ENCODE data around the gene ASPSCR1.

ASPSCR1 gene

GRCh38 chr17:82021107-82021899 is 43.9 kb downstream of the ASPSCR1 start:
- Histone ChIP-seq H3K9me3 (ENCODE audit: control insufficient read depth in 1 of 2, low read length in 2 of 2) (no peaks in the 10 kb centered on the region), H3K27me3 (ENCODE audit: control insufficient read depth in 1 of 2, insufficient read depth in 2 of 2, low read length in 2 of 2) (no peaks in the 10 kb centered on the region), H3K36me3 (ENCODE audit: control insufficient read depth in 1 of 2, insufficient read depth in 2 of 2, low read length in 2 of 2) (peaks cover 4 to 7% of the 10 kb centered on the region in 2 donors), H3K27ac (ENCODE audit: low read depth, low read length) (no peak overlapping the region), H3K4me1 (ENCODE audit: control insufficient read depth in 1 of 2, insufficient read depth in 2 of 2, low read length in 2 of 2) (peaks cover 25 to 44% of the 10 kb centered on the region in 2 donors), H3K4me3 (ENCODE audit: low read depth in 1 of 2, low read length in 2 of 2) (peak overlapping the region; percentile 81 to 85), H3K9ac (ENCODE audit: low read depth in 1 of 2, low read length in 2 of 2) (peak overlapping the region; percentile 80 to 86)

DNA sequence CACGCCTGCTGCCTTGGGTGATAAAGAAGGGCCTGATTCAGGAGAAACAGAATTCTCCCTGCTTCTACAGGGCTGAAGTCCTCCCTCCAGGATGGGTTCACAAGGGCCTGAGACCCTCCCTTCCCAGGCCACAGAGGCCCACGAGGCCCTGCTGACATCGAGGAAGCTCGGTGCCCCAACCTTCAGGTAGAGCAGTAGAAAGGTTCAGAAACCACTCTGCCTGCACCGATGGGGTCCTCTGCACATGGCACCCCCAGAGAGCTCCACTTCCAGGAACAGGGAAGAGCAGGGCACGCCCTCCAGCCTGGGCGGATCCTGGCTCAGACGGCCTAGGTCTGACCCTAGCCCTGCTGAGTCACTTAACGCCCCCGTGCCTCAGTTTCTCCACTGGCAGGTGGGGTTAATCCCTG is 44.5 kb downstream of the ASPSCR1 start:
- Histone ChIP-seq H3K4me3 (ENCODE audit: low read depth in 1 of 2, low read length in 2 of 2) (peak overlapping the region; percentile 81 to 85), H3K27ac (ENCODE audit: low read depth, low read length) (peak overlapping the region; percentile 36), H3K9me3 (ENCODE audit: control insufficient read depth in 1 of 2, low read length in 2 of 2) (no peaks in the 10 kb centered on the region), H3K27me3 (ENCODE audit: control insufficient read depth in 1 of 2, insufficient read depth in 2 of 2, low read length in 2 of 2) (no peaks in the 10 kb centered on the region), H3K36me3 (ENCODE audit: control insufficient read depth in 1 of 2, insufficient read depth in 2 of 2, low read length in 2 of 2) (peaks cover 4 to 7% of the 10 kb centered on the region in 2 donors), H3K9ac (ENCODE audit: low read depth in 1 of 2, low read length in 2 of 2) (peak overlapping the region; percentile 80 to 86), H3K4me1 (ENCODE audit: control insufficient read depth in 1 of 2, insufficient read depth in 2 of 2, low read length in 2 of 2) (peaks cover 25 to 44% of the 10 kb centered on the region in 2 donors)

DNA sequence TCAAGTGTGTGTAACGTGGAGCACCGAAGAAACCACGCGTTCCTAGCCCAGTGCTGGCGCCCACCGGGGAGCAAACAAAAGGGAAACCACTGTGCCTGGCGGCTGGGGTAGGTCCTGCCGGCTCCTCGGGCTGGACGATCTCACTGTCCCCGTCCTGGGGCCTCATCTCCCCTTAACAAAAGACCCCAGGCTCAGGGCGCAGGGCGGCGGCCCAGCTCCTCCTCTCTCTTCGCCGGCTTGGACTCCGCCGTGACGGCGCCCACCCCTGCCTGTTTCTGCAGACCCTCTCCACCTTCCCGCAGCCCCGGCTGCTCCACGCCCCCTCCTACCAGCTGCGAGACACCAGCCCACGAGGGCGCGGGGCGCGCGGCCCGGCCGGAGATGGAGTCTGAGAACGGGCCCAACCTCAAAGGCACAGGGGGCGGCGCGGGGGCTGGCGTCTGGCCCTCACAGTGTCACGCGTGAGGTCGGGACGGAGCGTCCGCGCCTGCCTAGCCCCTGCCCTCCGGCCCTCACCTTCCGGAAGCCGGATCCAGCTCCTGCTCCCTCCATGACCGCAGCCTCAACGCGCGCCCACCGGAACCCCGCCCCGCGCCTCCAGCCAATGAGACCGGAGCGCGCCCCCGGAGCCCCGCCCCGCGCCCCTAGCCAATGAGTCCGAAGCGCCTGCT is 45.0 kb downstream of the ASPSCR1 start, which contains the start of gene CENPX:
CENPX (minus strand) TSS at position 569 of the 671 bp plus-strand sequence; CDS start at position 552, 17 bp downstream.
- Histone ChIP-seq H3K9me3 (ENCODE audit: control insufficient read depth in 1 of 2, low read length in 2 of 2) (no peaks in the 10 kb centered on the region), H3K9ac (ENCODE audit: low read depth in 1 of 2, low read length in 2 of 2) (peak within 1 kb of the TSS; percentile 80 to 86), H3K36me3 (ENCODE audit: control insufficient read depth in 1 of 2, insufficient read depth in 2 of 2, low read length in 2 of 2) (peaks cover 4 to 7% of the 10 kb centered on the region in 2 donors), H3K4me3 (ENCODE audit: low read depth in 1 of 2, low read length in 2 of 2) (peak within 1 kb of the TSS; percentile 85 to 88), H3K27me3 (ENCODE audit: control insufficient read depth in 1 of 2, insufficient read depth in 2 of 2, low read length in 2 of 2) (no peaks in the 10 kb centered on the region), H3K27ac (ENCODE audit: low read depth, low read length) (peak within 1 kb of the TSS; percentile 36), H3K4me1 (ENCODE audit: control insufficient read depth in 1 of 2, insufficient read depth in 2 of 2, low read length in 2 of 2) (peaks cover 25 to 44% of the 10 kb centered on the region in 2 donors)

DNA sequence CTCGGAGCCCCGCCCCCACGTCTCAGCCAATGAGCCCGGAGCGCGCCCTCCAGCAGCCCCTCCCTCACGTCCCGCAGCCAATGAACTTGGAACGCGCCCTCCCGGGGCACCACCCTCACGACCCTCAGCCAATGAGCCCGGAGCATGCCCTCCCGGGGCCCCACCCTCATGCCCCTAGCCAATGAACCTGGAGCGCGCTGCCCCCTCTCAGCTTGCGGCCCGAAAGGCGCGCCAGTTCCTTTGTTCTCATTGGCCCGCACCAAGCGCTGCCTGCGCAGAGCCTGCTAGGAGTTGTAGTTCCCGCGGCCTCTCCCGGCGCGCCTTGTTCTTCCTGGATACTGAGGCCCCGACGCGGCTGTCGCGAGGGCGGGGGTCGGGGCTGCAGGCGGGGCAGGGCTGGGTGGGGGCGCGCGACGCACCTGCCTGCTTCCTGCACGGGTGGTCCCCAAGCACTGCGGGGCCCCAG is 45.6 kb downstream of the ASPSCR1 start, which contains the start of gene LRRC45:
LRRC45 (plus strand) TSS at position 325 of the 466 bp plus-strand sequence. CDS start 339 bp downstream, outside the sequence.
- H3K4me1 ChIP-seq (ENCODE audit: control insufficient read depth in 1 of 2, insufficient read depth in 2 of 2, low read length in 2 of 2) = peaks cover 25 to 44% of the 10 kb centered on the region in 2 donors

GRCh38 chr17:82023447-82024241 is 46.2 kb downstream of the ASPSCR1 start:
- H3K4me1 ChIP-seq (ENCODE audit: control insufficient read depth in 1 of 2, insufficient read depth in 2 of 2, low read length in 2 of 2) = peaks cover 25 to 44% of the 10 kb centered on the region in 2 donors
- H3K4me3 ChIP-seq (ENCODE audit: low read depth in 1 of 2, low read length in 2 of 2) = peak overlapping the region; percentile 81 to 88
- no peaks in the 10 kb centered on the region for H3K9me3 ChIP-seq (ENCODE audit: control insufficient read depth in 1 of 2, low read length in 2 of 2)
- H3K36me3 ChIP-seq (ENCODE audit: control insufficient read depth in 1 of 2, insufficient read depth in 2 of 2, low read length in 2 of 2) = peaks cover 2% of the 10 kb centered on the region in 2 donors
- H3K9ac ChIP-seq (ENCODE audit: low read depth in 1 of 2, low read length in 2 of 2) = peak overlapping the region; percentile 60 to 63
- H3K27ac ChIP-seq (ENCODE audit: low read depth, low read length) = no peak overlapping the region
- no peaks in the 10 kb centered on the region for H3K27me3 ChIP-seq (ENCODE audit: control insufficient read depth in 1 of 2, insufficient read depth in 2 of 2, low read length in 2 of 2)

More for the DNA sequence above, 45.6 kb downstream of the ASPSCR1 start, which contains the start of gene LRRC45:
- Histone ChIP-seq H3K27ac (ENCODE audit: low read depth, low read length) (peak within 1 kb of the TSS; percentile 36), H3K27me3 (ENCODE audit: control insufficient read depth in 1 of 2, insufficient read depth in 2 of 2, low read length in 2 of 2) (no peaks in the 10 kb centered on the region), H3K4me3 (ENCODE audit: low read depth in 1 of 2, low read length in 2 of 2) (peak within 1 kb of the TSS; percentile 85 to 88), H3K36me3 (ENCODE audit: control insufficient read depth in 1 of 2, insufficient read depth in 2 of 2, low read length in 2 of 2) (peaks cover 4 to 7% of the 10 kb centered on the region in 2 donors), H3K9me3 (ENCODE audit: control insufficient read depth in 1 of 2, low read length in 2 of 2) (no peaks in the 10 kb centered on the region), H3K9ac (ENCODE audit: low read depth in 1 of 2, low read length in 2 of 2) (peak within 1 kb of the TSS; percentile 80 to 86)

DNA sequence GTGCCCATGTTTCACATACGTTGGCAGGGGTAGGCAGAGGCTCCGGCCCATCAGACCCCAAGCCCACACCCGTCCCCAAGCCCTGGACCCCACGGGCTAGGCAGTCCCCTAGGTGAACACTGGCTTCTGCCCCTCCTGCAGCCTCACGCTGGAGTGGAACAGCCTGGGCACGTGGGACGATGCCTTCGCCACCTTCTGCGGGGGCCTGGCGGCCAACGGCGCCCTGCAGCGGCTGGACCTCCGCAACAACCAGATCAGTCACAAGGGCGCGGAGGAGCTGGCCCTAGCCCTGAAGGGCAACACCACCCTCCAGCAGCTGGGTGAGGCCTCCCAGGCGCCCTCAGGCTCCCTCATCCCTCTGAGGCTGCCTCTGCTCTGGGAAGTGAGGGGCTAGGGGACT is 47.4 kb downstream of the ASPSCR1 start:
- Histone ChIP-seq H3K27me3 (ENCODE audit: control insufficient read depth in 1 of 2, insufficient read depth in 2 of 2, low read length in 2 of 2) (no peaks in the 10 kb centered on the region), H3K9me3 (ENCODE audit: control insufficient read depth in 1 of 2, low read length in 2 of 2) (no peaks in the 10 kb centered on the region), H3K4me3 (ENCODE audit: low read depth in 1 of 2, low read length in 2 of 2) (no peak overlapping the region), H3K27ac (ENCODE audit: low read depth, low read length) (no peak overlapping the region), H3K36me3 (ENCODE audit: control insufficient read depth in 1 of 2, insufficient read depth in 2 of 2, low read length in 2 of 2) (no peaks in the 10 kb centered on the region), H3K9ac (ENCODE audit: low read depth in 1 of 2, low read length in 2 of 2) (no peak overlapping the region), H3K4me1 (ENCODE audit: control insufficient read depth in 1 of 2, insufficient read depth in 2 of 2, low read length in 2 of 2) (peaks cover 26 to 41% of the 10 kb centered on the region in 2 donors)

GRCh38 chr17:82025401-82026107 is 48.1 kb downstream of the ASPSCR1 start:
- Histone ChIP-seq H3K27me3 (ENCODE audit: control insufficient read depth in 1 of 2, insufficient read depth in 2 of 2, low read length in 2 of 2) (no peaks in the 10 kb centered on the region), H3K9ac (ENCODE audit: low read depth in 1 of 2, low read length in 2 of 2) (no peak overlapping the region), H3K4me1 (ENCODE audit: control insufficient read depth in 1 of 2, insufficient read depth in 2 of 2, low read length in 2 of 2) (peaks cover 26 to 41% of the 10 kb centered on the region in 2 donors), H3K4me3 (ENCODE audit: low read depth in 1 of 2, low read length in 2 of 2) (no peak overlapping the region), H3K9me3 (ENCODE audit: control insufficient read depth in 1 of 2, low read length in 2 of 2) (no peaks in the 10 kb centered on the region), H3K36me3 (ENCODE audit: control insufficient read depth in 1 of 2, insufficient read depth in 2 of 2, low read length in 2 of 2) (no peaks in the 10 kb centered on the region), H3K27ac (ENCODE audit: low read depth, low read length) (no peak overlapping the region)

- Histone ChIP-seq H3K27ac (ENCODE audit: low read depth, low read length) (no peak overlapping the region), H3K4me1 (ENCODE audit: control insufficient read depth in 1 of 2, insufficient read depth in 2 of 2, low read length in 2 of 2) (peaks cover 17 to 29% of the 10 kb centered on the region in 2 donors), H3K9me3 (ENCODE audit: control insufficient read depth in 1 of 2, low read length in 2 of 2) (no peaks in the 10 kb centered on the region), H3K9ac (ENCODE audit: low read depth in 1 of 2, low read length in 2 of 2) (no peak overlapping the region), H3K4me3 (ENCODE audit: low read depth in 1 of 2, low read length in 2 of 2) (no peak overlapping the region), H3K27me3 (ENCODE audit: control insufficient read depth in 1 of 2, insufficient read depth in 2 of 2, low read length in 2 of 2) (no peaks in the 10 kb centered on the region), H3K36me3 (ENCODE audit: control insufficient read depth in 1 of 2, insufficient read depth in 2 of 2, low read length in 2 of 2) (no peaks in the 10 kb centered on the region)
Measured at GRCh38 chr17:82028246-82028645, 50.8 kb downstream of the ASPSCR1 start.

DNA sequence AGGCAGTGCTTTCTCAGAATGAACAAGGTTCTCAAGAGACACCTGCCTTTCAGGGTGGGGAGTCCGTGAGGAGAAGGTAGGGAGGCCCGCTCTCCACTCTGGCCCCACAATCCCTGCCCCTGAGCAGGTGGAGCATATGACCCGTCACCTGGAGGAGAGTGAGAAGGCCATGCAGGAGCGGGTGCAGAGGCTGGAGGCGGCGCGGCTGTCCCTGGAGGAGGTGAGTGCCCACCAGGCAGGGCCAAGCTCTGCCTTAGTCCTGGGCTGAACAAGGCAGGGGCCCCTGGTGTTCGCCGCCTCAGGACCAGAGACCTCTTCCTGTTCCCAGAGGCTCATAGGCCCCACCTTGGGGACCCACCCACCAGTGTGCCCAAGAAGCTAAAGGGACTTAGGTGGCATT is 51.5 kb downstream of the ASPSCR1 start:
- peaks cover 13 to 23% of the 10 kb centered on the region in 2 donors for H3K4me1 ChIP-seq (ENCODE audit: control insufficient read depth in 1 of 2, insufficient read depth in 2 of 2, low read length in 2 of 2)
- H3K27ac ChIP-seq (ENCODE audit: low read depth, low read length) = no peak overlapping the region
- H3K9ac ChIP-seq (ENCODE audit: low read depth in 1 of 2, low read length in 2 of 2) = no peak overlapping the region

More for the DNA sequence above, 51.5 kb downstream of the ASPSCR1 start:
- Histone ChIP-seq H3K36me3 (ENCODE audit: control insufficient read depth in 1 of 2, insufficient read depth in 2 of 2, low read length in 2 of 2) (no peaks in the 10 kb centered on the region), H3K4me3 (ENCODE audit: low read depth in 1 of 2, low read length in 2 of 2) (no peak overlapping the region), H3K27me3 (ENCODE audit: control insufficient read depth in 1 of 2, insufficient read depth in 2 of 2, low read length in 2 of 2) (no peaks in the 10 kb centered on the region), H3K9me3 (ENCODE audit: control insufficient read depth in 1 of 2, low read length in 2 of 2) (no peaks in the 10 kb centered on the region)
